Stimulated activated CD4-positive, alpha-beta T cell treated with anti-CD3 and anti-CD28 coated beads, Interleukin-15, amount 100 ng/mL, for 1 hour (primary cell): ENCODE measurements around the gene CDC5L.

Source experiments
- DNase-seq, 2 donors: peaks; one replicate each; pipeline ENCODE4 v3.0.0-alpha.2; 2020; ENCODE audit warnings: low read depth in 1 of 2, low spot score in 1 of 2

Gene CDC5L

DNA sequence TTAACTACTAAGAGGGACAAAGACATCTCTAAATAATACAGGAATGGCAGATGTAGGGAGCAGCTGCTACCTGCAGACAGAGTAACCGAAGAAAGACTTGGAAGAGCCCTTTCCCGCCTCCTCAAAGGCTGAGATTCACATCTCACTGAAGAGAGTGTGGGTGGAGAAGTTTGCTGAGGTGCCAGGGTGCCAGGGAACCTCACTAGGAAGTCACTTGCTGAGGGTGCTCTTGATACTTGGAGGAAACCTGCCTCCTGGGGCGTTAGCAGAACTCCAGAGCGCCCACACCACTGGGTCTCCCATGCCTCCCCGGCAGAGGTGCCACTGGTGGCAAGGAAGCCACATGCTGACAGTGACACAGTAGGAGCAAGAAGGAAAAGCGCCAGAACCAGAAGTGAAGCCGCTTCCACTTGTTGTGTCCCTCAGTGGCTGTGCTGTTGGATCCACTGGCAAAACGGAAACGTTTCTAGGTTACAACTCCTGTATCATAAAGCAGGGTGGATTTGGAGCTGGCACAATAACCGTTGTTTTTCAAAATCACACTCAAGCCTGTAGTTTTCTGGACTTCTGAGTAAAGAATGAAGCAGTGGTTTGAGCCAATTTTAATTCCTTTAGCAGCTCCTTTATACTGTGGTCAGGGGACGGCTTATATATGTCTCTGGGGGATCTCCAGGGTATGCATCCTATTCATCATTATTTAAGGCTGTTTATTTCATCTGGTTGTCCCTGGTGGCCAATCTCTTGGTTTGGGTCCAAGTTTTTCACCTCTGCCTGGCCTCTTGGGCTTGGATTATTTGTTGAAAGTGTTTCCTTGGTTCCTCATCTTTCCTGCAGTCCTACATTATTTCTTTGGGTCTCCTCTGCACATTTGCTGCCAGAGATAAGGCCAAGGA is 64.5 kb downstream of the CDC5L start:
- no peak for DNase-seq

DNA sequence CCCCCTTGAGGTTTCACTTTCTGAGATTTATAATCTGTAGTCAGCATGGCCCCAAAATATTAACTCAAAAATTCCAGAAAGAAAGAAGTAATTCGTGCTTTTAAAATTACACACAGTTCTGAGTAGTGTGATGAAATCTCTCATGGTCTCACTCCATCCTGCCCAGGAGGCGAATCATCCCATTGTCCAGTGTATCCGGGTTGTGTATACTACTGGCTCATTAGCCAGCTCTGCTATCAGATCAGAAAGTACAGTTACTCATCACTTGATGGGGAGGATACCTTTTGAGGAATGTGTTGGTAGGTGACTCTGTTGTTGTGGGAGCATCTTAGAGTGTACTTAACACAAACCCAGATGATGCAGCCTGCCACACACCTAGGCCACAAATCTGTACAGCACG is 65.2 kb downstream of the CDC5L start:
- DNase-seq: no peak

DNA sequence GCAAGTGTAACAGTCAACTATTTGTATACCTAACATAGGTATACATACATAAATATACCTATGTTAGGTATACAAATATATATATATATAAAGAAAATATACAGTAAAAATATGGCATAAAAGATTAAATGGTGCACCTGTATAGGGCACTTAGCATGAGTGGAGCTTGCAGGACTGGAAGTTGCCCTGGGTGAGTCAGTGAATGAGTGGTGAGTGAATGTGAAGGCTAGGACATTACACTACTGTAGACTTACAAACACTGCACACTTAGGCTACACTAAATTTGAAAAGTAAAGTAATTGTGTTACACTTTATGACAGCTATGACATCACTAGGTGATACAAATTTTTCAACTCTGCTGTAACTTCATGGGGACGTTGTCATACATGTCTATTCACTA is 65.6 kb downstream of the CDC5L start:
- DNase-seq: no peak

DNA sequence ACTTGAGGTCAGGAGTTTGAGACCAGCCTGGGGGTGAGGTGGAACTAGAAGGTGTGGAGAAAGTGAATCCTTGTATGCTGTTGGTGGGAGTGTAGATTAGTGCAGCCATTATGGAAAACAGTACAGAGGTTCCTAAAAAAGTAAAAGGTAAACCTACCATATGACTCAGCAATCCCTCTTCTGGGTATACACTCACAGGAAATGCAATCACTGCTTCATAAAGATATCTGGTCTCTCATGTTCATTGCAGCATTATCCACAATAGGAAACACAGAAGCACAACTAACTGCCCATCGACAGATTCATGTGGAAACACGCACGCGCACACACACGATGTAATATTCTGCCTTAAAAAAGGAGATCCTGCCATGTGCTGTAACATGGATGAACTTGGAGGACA is 66.7 kb downstream of the CDC5L start:
- DNase-seq: no peak

DNA sequence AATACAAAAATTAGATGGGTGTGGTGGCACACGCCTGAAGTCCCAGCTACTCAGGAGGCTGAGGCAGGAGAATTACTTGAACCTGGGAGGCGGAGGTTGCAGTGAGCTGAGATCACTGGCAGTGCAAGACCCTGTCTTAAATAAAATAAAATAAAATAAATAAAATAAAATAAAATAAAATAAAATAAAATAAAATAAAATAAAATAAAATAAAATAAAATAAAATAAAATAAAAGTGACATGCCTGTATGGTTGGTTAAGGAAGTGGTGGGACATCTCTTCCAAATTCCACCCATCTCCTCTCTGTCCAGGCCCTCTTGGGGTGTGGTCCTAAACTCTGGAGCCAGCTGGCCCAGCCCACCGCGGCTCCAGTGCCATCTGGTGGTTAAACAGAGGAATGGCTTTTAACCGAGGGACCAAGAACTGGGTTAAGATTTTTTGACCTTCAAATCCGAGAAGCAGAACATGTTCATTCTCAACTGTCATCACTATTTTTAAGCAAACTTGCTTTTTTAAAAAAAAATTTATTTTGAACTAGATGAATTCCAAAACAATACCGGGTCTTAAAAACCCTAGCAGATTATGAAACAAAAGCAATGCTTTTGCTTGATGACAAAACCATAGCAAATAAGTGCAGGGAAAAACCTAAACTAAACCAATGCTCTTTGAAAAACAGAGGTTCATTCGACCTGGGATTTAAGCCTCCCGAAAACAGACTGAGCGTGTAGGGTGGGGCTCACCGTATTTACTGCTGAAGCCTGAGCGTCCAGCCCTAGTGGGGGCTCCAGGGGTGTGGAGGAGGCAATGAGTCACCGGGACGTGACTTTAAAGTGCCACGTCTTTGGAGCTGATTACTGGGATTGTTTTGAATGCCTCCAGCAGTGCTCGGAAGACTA is 68.8 kb downstream of the CDC5L start:
- DNase-seq: peak in 1 of 2 donors; percentile 12

DNA sequence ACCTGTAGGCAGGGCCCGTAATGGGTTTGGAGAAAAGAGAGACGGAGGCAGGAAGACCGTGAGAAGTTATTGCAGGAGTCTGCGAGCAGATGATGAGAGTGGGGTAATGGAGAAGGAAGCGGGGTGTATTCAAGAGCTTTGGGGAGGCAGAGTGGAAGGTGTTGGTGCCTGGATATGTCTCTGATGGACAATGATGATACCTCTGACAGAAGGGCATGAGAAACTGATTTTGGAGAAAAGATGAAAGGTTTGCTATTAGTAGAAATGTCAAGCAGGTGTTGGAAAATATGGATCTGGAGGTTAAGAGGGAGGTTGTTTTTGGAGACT is 69.4 kb downstream of the CDC5L start:
- DNase-seq: no peak

DNA sequence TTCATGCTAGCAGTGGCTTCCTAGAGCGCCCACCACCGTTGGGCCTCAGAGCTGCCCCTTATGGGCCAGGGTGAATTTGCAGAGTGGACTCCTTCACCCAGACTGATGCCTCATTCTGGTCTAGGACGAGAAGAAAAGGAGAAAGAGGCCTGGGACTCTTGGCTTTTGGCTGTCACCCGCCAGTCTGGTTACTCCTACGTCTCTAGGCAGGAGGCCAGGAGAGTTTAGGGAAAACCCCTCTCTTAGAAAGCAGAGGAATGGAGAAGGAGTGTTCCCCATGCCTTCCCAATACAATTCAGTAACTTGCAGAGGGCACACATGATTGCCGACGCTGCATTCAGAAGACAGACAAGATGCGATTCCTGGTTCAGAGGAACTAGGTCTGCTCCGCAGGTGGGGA is 70.1 kb downstream of the CDC5L start:
- no peak for DNase-seq

DNA sequence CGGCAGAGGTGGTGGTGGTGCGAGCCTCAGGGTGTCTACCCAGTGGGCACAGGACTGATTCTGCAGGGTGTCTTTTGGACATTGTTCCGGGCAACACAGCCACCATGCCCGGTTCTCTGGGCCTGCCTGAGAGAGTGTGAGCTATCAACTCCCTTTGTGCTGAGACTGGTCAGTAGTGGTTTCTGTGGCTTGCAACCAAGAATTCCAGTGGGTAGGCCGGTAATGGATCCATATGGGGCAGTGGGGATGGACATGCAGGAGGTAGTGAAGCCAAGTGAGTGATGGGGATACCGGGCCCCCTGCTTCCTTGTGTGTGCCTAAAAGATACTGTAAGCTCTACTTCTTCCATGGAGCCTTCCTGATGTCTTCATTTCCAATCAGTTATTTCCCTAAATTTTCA is 71.0 kb downstream of the CDC5L start:
- no peak for DNase-seq

DNA sequence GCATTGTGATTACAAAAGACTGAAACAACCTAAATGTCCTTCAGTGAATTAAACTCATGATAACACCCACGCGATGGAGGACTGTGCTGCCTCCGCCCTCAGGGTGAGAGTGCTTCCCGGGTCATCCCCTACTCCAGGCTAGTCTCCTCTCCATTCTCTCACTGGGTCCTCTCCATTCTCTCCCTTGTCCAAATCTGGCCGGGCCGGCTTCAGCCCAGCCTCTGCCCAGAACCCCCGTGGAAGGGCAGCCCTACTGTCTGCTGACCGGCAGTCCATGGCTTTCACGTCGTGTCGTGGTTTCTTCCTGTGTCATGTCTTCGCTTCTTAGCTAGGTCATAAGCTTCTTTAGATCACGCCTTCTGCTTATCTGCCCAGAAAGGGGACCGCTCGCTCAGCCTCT is 74.8 kb downstream of the CDC5L start:
- DNase-seq: no peak

DNA sequence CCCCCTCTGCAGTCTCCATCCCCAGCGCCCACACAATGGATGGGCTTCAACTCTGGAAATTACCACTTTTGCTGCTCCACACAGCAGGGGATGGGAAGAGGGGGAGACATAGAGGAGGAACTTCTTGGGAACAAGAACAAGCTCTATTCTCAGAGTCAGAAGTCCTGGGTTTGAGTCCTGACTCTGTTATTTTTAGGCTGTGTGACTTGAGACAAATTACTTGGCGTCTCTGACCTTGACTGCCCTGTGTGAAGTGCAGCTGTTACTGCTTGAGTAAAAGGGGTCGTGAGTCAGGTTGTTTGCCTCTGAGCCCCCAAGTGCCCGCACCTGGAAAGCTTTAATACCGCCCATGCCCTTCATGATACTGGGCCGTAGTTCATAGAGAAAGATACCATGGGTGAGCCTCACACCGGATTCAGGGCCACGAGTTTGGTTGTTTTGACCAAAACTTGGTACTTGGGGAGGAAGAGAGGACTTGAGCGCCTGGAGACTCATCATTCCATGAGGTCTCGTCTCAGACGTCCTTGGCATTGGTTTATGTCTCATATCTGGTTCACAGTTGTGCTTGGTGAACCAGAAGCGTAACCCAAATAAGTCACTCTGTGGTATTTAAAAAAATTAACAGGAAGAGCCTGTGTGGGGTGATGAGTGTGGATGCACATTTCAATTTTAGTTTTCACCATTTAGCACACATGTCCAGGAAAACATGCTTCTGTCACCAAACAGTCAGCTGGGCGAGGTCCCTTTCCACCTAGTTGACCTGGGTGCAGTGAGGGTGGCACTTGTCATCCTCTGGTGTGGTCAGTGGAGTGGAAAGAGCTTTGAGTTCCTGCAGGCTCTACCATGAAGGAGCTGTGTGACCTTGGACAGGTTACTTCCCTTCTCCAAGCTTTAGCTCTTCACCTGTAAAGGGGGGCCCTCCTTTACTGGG is 75.6 kb downstream of the CDC5L start:
- no peak for DNase-seq

DNA sequence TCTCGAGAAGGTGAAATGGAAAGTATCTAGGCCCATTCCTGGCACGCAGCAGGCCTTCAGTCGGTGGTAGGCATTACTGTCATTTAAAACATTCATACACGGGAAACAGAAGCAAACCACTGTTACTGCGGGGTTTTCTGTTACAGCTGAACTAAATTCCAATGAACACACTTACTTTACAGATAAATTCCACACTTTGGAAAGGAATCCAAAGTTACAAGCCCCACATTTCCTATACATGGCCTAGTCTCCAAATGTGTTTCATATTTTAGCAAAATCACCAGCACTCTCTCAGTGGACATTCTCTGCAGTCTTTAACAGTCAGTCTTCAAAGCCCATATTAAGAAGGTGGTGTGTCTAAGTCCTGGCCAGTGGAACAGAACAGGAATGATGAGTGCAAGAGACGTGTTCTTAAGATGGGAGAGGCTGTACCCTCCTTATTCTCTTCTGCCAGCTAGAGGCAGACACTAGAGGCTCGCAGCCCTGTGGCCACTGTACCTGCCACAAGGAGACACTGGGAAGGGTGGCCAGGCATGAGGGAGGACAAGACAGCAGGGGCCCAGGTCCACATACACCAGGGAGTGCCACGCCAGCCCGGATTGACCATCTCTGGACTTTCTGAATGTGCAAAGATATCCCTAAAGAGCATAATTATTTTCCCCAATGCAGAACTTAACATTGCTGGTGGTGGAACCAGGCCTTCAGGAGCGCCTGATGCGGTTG is 76.4 kb downstream of the CDC5L start:
- DNase-seq: no peak

DNA sequence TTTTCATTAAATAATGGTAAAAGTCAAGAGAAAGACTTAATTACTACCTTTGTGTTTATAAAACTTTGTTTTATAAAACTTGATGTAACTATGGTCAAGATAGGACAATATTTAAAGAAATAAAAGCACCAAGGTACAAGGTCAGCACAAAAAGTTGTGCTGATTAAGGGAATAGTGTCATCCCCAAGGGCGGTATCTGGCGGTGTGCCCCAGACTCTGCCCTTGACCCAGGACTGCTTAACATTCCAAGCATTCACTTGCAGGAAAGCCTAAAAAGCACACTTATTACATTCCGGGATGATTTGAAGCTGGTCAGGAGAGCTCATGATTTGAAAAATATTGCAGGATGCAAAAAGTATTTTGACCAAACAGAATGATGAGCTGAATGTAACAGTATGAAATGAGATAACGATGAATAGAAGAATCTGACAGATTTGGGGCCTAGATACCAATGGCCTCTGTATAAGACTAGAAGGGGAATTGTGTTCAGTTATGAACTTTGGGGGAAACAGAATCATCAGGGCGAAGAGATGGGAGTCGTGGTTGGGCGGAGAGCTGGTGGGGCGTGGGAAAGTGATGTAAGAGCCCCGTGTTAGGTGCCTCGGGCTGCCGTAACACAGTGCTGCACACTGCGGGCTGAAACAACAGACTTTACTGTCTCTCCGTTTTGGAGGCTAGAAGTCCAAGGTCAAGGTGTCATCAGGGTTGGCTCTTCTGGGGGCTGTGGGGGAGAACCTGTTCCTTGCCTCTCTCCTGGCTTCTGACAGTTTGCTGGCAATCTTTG is 77.2 kb downstream of the CDC5L start:
- DNase-seq: no peak

DNA sequence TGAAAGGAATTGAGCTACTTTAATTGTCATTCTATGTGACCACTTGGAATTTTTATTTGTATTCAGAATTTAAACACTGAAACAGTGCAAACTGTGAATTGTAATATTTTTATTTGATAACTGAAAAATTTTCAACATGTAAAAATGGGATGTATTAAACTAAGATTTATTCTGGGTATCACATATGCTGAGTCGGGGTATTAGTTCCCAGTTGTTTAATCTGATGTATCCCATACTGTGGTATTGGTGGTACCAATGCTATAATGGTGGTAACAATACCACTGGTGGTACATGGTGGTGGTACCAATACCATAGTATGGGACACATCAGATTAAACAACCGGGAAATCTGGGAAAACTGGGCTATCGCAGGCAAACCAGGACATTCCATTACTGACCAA is 79.4 kb downstream of the CDC5L start:
- DNase-seq: no peak

DNA sequence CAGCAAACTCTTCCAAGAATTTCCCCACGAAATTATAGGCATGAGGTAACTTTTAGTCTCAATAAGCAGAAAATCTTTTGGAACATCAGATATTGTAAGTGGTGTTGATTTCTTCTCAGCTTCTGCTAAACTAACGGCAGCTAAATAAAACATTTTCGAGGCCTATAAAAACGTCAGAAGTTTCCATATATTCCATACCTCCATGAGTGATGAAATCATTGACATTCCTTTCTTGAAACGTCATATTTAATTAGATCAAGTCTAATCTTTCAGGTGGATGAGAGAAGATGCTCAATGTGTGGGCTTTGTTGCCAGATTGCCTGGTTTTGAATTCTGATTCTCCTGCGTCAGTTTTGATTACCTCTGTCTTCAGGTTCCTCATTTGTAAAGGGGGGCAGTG is 81.3 kb downstream of the CDC5L start:
- no peak for DNase-seq

DNA sequence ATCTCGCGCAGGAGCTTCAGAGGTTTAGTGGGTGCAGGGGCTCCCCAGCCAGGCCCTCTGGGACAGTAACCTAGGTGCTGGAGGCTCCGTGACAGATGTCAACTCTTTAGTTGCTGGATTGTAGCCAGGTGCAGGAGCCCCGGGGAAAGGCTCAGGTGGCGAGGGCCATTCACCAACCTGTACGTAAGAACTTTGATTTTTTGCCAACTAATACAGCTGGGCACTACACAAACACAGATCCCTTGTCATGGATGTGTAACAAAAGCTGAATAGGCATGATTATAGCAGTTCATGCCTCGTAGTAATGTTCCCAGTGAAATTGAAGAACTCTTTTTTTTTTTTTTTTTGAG is 82.6 kb downstream of the CDC5L start:
- DNase-seq: no peak

DNA sequence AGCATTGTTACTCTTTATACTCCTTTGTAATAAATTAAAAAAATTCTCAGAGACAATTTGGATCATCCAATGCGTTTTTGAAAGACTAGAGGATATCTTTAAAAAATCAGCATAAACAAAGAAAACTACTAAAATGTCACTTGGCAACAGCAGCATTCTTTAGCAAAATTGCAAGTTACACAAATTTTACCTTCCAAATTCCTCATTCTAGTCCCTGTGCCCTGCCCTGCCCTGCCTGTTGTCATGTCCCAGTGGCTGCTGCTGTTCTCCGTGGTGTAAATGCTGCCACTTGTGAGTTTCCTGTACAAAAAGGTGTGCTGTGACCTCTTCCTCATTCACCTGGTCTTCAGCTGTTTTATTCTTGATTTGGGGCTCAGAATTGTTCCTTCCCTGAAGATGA is 83.2 kb downstream of the CDC5L start:
- DNase-seq: no peak

DNA sequence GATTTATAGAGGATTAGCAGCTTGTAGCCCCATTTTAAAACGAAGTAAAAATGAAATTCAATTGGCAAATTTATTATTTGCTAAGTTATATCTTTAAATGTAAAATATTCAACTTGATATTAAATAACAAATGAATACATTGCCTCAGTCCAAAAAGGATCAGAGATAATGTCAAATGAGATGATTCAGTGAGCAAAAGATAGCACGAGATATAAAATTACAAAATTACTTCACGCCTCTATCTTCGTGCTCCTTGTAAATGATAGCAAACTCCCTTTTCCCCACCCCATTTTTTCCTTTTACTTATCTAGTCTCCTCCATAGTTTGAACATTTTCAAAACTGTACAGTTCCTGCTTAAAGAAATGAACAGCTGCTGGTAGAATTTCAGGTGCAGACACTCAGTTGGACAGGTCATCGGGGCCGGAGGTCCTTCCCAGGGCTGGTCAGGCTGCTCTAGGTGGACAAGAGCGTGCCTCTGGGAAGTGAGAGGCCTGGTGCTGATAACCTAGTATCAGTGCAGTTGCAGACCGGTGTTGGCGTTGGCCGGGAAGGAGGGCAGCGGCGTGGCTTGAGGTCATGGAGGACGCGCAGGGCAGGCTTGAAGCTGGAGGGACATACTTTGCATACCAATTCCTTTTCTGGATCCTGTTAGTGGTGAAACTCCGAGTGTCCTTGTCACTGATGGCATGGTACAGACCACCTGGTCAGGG is 83.9 kb downstream of the CDC5L start:
- no peak for DNase-seq

DNA sequence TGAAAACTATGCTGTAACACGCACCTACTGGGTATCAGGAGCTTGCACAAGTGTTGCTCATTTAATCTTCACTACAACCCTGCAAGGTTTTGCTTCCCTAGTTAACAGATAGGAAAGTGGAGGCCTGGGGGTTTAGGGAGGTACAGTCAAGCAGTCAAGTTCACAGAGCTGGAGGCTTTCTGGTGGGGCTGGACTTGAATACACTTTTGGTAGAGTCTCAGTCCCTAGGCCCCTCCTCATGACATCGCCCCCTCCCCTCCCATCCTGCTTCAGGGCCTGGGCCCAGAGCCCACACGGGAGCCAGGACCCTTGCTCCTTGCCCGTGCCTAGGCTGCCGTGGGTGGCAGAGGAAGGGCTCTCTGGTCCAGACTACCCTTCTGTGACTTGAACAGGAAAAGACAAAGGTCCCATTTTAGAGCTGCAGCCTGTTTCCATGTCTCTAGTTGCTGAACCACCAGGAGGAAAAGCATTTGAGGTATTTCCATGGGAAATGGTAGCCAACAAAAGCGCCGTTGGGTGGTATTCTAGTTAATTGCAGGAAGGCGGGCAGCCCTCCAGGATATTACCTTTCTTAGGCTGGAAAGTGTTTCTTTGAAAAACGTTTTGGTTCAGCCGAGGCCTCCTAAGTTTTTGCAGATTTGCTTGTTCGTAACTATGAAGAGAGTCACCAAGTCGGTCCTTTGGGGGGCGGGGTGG is 84.9 kb downstream of the CDC5L start:
- DNase-seq: no peak
